Measurements from ENCODE around the gene TPX2. TPM values are rescaled to one million over a fixed set of nuclear protein-coding genes. Genes with fewer than 3 reads are reported as not detected.

Gene TPX2
- polyA plus RNA-seq, 2 of the 4 experiments (the other 2 are of a cell fraction): 92.9 TPM

GRCh38 chr20:31698243-31698802 lies 40.8 kb upstream of the TPX2 start:
- DNase-seq (ENCODE audit: low read depth in 1 of 2, low spot score in 1 of 2) (no peak), ATAC-seq (no peak), FAIRE-seq (no peak)
- ChIA-PET CTCF (interaction anchor here (1.0 to 13.2 kb wide), 10 partner anchors 8 to 129 kb away, joined by 3 to 159 read pairs (median 8); partner anchors contain the start of gene BCL2L1), POLR2A (interaction anchor here (0.9 to 3.4 kb wide), 3 partner anchors 13 to 15 kb away, joined by 3 to 11 read pairs (median 4); no protein-coding TSS in a partner anchor)
- H3K27ac ChIP-seq: peak overlapping the region; percentile 89 to 95
- H3K4me2 ChIP-seq: peak overlapping the region; percentile 52
- no peaks in the 10 kb centered on the region for H3K9me3 ChIP-seq
- no peak for TF ChIP-seq CHD4 (IDR thresholded peaks at IDR 0.05; ENCODE audit: borderline replicate concordance)
- TF ChIP-seq ATOH8 (CRISPR knock-in tag; IDR thresholded peaks at IDR 0.05; ENCODE audit: low read depth): no peak
- TF ChIP-seq JUN (IDR thresholded peaks at IDR 0.05): 0 out of 5 replicates have a peak, but pooled peaks of 1 of the 2 experiments have one; percentile 6
- H3K4me1 ChIP-seq: peaks cover 100% of the 10 kb centered on the region
- no peak overlapping the region for H3K4me3 ChIP-seq
- 95% methylated on average over 8 of the region's 8 CpGs for WGBS (ENCODE audit: missing lambda C conversion rate)

- 36% methylated on average over 6 of the region's 6 CpGs for WGBS (ENCODE audit: missing lambda C conversion rate)
- Histone ChIP-seq H3K9me3 (no peaks in the 10 kb centered on the region), H3K4me3 (no peak overlapping the region), H3K27ac (peak overlapping the region; percentile 89 to 95), H3K4me1 (peaks cover 100% of the 10 kb centered on the region), H3K4me2 (peak overlapping the region; percentile 52)
- ATAC-seq: peak; percentile 59 to 74
- ChIA-PET POLR2A (interaction anchor here (1.0 to 3.4 kb wide), 6 partner anchors 12 to 24 kb away, joined by 3 to 11 read pairs (median 6); partner anchors contain the start of gene BCL2L1), CTCF (interaction anchor here (1.0 to 13.2 kb wide), 11 partner anchors 8 to 130 kb away, joined by 3 to 159 read pairs (median 8); partner anchors contain the start of gene BCL2L1)
- no peak for FAIRE-seq
- DNase-seq (ENCODE audit: low read depth in 1 of 2, low spot score in 1 of 2): peak; percentile 63 to 87
- no peak for TF ChIP-seq RFX5 (IDR thresholded peaks at IDR 0.05)
- TF ChIP-seq HOXB13 (CRISPR knock-in tag; IDR thresholded peaks at IDR 0.05; ENCODE audit: low read depth): no peak
- no peak for TF ChIP-seq NR3C1 (IDR thresholded peaks at IDR 0.05)
- no peak for TF ChIP-seq NPAS2 (CRISPR knock-in tag; IDR thresholded peaks at IDR 0.05; ENCODE audit: borderline replicate concordance)
- TF ChIP-seq ZSCAN20 (CRISPR knock-in tag; IDR thresholded peaks at IDR 0.05): 0 out of 2 replicates have a peak, but pooled peaks have one; percentile 2
- TF ChIP-seq EP300 (IDR thresholded peaks at IDR 0.05): peak; percentile 39 to 58; a peak in 2 of 5 replicates
- no peak for TF ChIP-seq BCL3 (IDR thresholded peaks at IDR 0.05)
- no peak for TF ChIP-seq KDM1A (IDR thresholded peaks at IDR 0.05; ENCODE audit: low read depth)
- no peak for TF ChIP-seq REST (IDR thresholded peaks at IDR 0.05)
- TF ChIP-seq ZNF302 (CRISPR knock-in tag; IDR thresholded peaks at IDR 0.05): 0 out of 2 replicates have a peak, but pooled peaks have one; percentile 6
- TF ChIP-seq BHLHE40 (IDR thresholded peaks at IDR 0.05; ENCODE audit: low read depth, low read length): no peak
- peak in 1 of 2 experiments; percentile 21; a peak in 1 of 4 replicates for TF ChIP-seq CEBPB (IDR thresholded peaks at IDR 0.05)
- no peak for TF ChIP-seq EHMT2 (IDR thresholded peaks at IDR 0.05; ENCODE audit: low read depth)
- peak; percentile 28; the same call in 1 of the 2 replicates for TF ChIP-seq GATA3 (IDR thresholded peaks at IDR 0.05; ENCODE audit: borderline replicate concordance)
- no peak; the same call in 1 of the 2 replicates for TF ChIP-seq USF2 (IDR thresholded peaks at IDR 0.05)
- TF ChIP-seq KDM5A (IDR thresholded peaks at IDR 0.05): no peak
- TF ChIP-seq POLR2AphosphoS2 (conservative IDR thresholded peaks at IDR 0.05; ENCODE audit: low read length): no peak
- peak; percentile 64 for TF ChIP-seq MAFK (IDR thresholded peaks at IDR 0.05; ENCODE audit: partially characterized antibody)
- no peak for TF ChIP-seq ESRRA (IDR thresholded peaks at IDR 0.05; ENCODE audit: borderline replicate concordance, low read length)
- TF ChIP-seq ELK1 (IDR thresholded peaks at IDR 0.05; ENCODE audit: low read depth, low read length): no peak
- TF ChIP-seq CBX8 (IDR thresholded peaks at IDR 0.05): no peak
- peak in 1 of 2 experiments; percentile 34; a peak in 1 of 5 replicates for TF ChIP-seq JUN (IDR thresholded peaks at IDR 0.05)
- peak; percentile 67; the same call in 1 of the 2 replicates for TF ChIP-seq PBX3 (IDR thresholded peaks at IDR 0.05)
Observed at GRCh38 chr20:31698803-31699718, 40.0 kb upstream of the TPX2 start.
